ENCODE data around the gene MLXIP. TPM values are rescaled to one million over a fixed set of nuclear protein-coding genes. Genes with fewer than 3 reads are reported as not detected.

The MLXIP gene
- total RNA-seq, 1 experiment from 2014 or later: 32.4 TPM

- H3K79me1 ChIP-seq (ENCODE audit: insufficient read depth, low read depth, low read length, poor library complexity, severe bottlenecking): no peaks in the 10 kb centered on the region
- H3K9me3 Mint-ChIP-seq: no peaks in the 10 kb centered on the region
- no CpG with 5 or more reads among the region's 5 CpGs for WGBS (ENCODE audit: extremely low coverage, insufficient read length, low lambda C conversion rate)
Measured at GRCh38 chr12:122085591-122085990, 7.0 kb downstream of the MLXIP start.

More at GRCh38 chr12:122085591-122085990, 7.0 kb downstream of the MLXIP start:
- H3K23ac ChIP-seq (ENCODE audit: insufficient read length, low read depth, low read length): no peak overlapping the region
- Mint-ChIP-seq H3K27ac (peak overlapping the region in 2 of 3 experiments; percentile 30 to 71; a peak in 3 of 7 replicates), H3K4me3 (no peak overlapping the region), H3K36me3 (ENCODE audit: insufficient read depth in 1 of 3, low read depth in 3 of 3) (peaks cover 9 to 22% (median 16%) of the 10 kb centered on the region in 3 experiments; a peak in 6 of 7 replicates), H3K27me3 (ENCODE audit: low read depth) (no peaks in the 10 kb centered on the region; the same call in 1 of the 2 replicates), H3K4me1 (peaks cover 26 to 31% of the 10 kb centered on the region in 2 experiments)
- H2AK5ac ChIP-seq (ENCODE audit: insufficient read length, low read length): no peak overlapping the region
- H3K27me3 ChIP-seq (ENCODE audit: insufficient read depth, low read length): no peaks in the 10 kb centered on the region
- H3K23me2 ChIP-seq (ENCODE audit: insufficient read length, low read depth, low read length, poor library complexity, severe bottlenecking): no peaks in the 10 kb centered on the region
- no peak overlapping the region for H3K4me2 ChIP-seq (ENCODE audit: insufficient read depth, insufficient read length, low read length)
- no peak overlapping the region for H3K4ac ChIP-seq (ENCODE audit: low read depth, low read length)
- H4K8ac ChIP-seq (replicated peaks; ENCODE audit: insufficient read length, low read depth, low read length): no peak overlapping the region
- no peak overlapping the region for H2BK12ac ChIP-seq (ENCODE audit: insufficient read length, low read depth, low read length)
- no peak overlapping the region for H3K27ac ChIP-seq (ENCODE audit: insufficient read length, low read depth, low read length)
- no peak overlapping the region for H2BK5ac ChIP-seq (ENCODE audit: insufficient read length, low read length)
- H4K20me1 ChIP-seq (ENCODE audit: control insufficient read depth, insufficient read depth, insufficient read length): no peaks in the 10 kb centered on the region
- H2AFZ ChIP-seq (ENCODE audit: low read length): no peak overlapping the region
- H3K4me1 ChIP-seq (ENCODE audit: insufficient read depth, low read length): peaks cover 2% of the 10 kb centered on the region; the same call in 1 of the 2 replicates
- peaks cover 6% of the 10 kb centered on the region; the same call in 1 of the 2 replicates for H3K79me2 ChIP-seq (ENCODE audit: insufficient read depth, low read length)
- TF ChIP-seq CTCF (conservative IDR thresholded peaks at IDR 0.05): no peak
- H3K14ac ChIP-seq (ENCODE audit: insufficient read depth, low read length): no peak overlapping the region
- H3K9ac ChIP-seq (ENCODE audit: extremely low read depth, insufficient read length, low read length): no peak overlapping the region
- no peak overlapping the region for H3K18ac ChIP-seq (ENCODE audit: insufficient read length, low read depth, low read length)
- H4K5ac ChIP-seq (ENCODE audit: insufficient read length, low read depth, low read length): no peak overlapping the region
- no peak overlapping the region for H2BK15ac ChIP-seq (ENCODE audit: low read depth, low read length)
- H3K9me3 ChIP-seq (ENCODE audit: control insufficient read depth, low read depth, low read length): no peaks in the 10 kb centered on the region
- no peak overlapping the region for H2BK20ac ChIP-seq (ENCODE audit: low read depth, low read length, poor library complexity, severe bottlenecking)
- no peak for DNase-seq
- no peak overlapping the region for H4K91ac ChIP-seq (ENCODE audit: insufficient read length, low read depth, low read length)
- no peak overlapping the region for H3K56ac ChIP-seq (ENCODE audit: insufficient read length, low read depth, low read length)
- no peak overlapping the region for H3T11ph ChIP-seq (ENCODE audit: low read length)
- H2BK120ac ChIP-seq (ENCODE audit: low read depth, low read length, poor library complexity, severe bottlenecking): no peak overlapping the region

Data from H9 (cell line).